ENCODE results near the gene BCLAF1.
"Not testable (repeated sequence)": the region's sequence is repeated elsewhere in the genome, so short reads cannot be mapped to it uniquely, and the experiment has no call there.

BCLAF1 gene

DNA sequence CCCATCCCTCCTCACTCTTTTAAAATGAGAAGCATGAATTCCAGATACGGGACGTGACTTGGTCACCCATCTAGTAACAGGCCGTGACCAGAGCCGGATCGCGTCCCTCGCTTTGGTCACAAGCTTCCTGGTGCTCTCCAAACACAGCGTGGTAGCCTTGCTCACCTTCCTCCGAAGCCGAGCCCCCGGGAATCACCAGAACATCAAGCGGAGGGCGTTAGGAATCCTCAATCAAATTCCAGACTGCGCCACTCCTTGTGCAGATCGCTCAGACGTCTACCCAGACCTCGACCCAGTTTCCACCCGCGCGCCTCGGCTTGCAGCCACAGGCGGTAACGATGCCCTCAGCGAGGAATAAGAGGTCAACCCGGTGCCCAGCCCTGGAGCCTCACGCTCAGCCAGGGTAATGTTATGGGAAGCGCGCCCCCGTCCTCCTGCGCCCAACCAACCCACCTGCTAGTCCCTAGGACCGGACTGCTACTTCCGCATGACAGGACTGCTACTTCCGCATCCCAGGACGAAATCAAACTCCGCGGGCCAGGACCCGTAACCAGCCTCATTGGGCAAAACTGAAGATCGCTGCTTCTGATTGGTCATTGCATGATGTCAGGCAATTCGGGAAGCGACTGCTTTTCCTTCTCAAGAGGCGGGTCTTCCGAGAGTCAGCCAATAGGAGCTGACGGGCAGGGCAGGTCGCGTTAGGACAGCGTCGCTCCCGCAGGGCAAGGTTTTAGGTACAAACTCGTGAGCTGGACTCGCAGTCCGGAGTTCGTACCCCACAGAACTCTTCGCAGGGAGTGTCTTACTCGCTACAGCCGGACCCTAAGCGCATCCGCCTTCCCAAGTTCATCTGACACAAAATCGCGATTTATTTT lies 39.6 kb downstream of the BCLAF1 start, which contains the start of gene MTFR2:
Gene MTFR2 (minus strand): TSS at position 501 of the 875 bp plus-strand sequence. CDS start 1,212 bp downstream, outside the sequence.
- FAIRE-seq (peak; percentile 95), DNase-seq (ENCODE audit: insufficient read length, low spot score) (peak; percentile 56)
- peak; percentile 80 for TF ChIP-seq POLR2A (IDR thresholded peaks at IDR 0.05; ENCODE audit: low read depth, low read length)

- DNase-seq (ENCODE audit: insufficient read length, low spot score) (no peak), FAIRE-seq (no peak)
- TF ChIP-seq POLR2A (IDR thresholded peaks at IDR 0.05; ENCODE audit: low read depth, low read length), result no peak
Observed at GRCh38 chr6:136249336-136249735, 40.3 kb downstream of the BCLAF1 start.

GRCh38 chr6:136244061-136244616 lies 45.5 kb downstream of the BCLAF1 start:
- FAIRE-seq (no peak), DNase-seq (ENCODE audit: insufficient read length, low spot score) (no peak)
- TF ChIP-seq POLR2A (IDR thresholded peaks at IDR 0.05; ENCODE audit: low read depth, low read length), result no peak

- DNase-seq (ENCODE audit: insufficient read length, low spot score) (no peak), FAIRE-seq (no peak)
- no peak for TF ChIP-seq POLR2A (IDR thresholded peaks at IDR 0.05; ENCODE audit: low read depth, low read length)
Observed at GRCh38 chr6:136236466-136237293, 53.0 kb downstream of the BCLAF1 start.

DNA sequence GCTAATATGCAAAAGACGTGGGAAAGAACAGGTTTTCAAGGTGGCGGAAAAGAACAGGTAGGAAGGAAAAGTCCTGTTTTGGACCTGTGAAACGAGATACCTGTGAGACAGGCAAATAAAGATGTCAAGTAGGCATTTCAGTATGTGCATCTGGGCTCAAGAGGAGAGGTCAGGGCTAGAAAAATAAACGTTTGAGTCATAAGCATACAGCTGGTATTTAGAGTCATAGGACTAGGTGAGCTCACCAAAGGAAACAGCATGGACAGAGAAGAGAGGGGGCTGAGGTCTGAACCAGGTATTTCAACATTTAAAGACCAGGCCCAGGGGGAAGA lies 54.4 kb downstream of the BCLAF1 start:
- FAIRE-seq, result no peak
- no peak for DNase-seq (ENCODE audit: insufficient read length, low spot score)
- no peak for TF ChIP-seq POLR2A (IDR thresholded peaks at IDR 0.05; ENCODE audit: low read depth, low read length)

DNA sequence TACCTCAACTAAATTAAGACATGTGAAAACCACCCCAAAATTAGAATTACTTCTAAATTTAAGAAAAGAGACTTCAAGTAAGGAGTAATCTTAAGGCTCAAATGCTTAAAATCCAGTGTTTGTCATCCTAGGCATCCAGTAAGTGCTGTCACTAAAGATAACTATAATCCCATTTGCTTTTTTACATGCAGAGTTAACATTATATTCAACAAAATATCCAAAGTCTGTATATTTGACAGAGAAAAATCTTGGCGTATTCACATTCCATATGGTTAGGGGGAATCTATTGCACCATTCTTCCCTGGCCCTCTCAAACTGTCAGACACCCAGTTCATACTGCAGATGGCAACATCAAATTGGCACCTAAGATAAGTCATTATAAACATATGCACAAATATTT lies 56.9 kb downstream of the BCLAF1 start:
- FAIRE-seq (no peak), DNase-seq (ENCODE audit: insufficient read length, low spot score) (no peak)
- no peak for TF ChIP-seq POLR2A (IDR thresholded peaks at IDR 0.05; ENCODE audit: low read depth, low read length)

DNA sequence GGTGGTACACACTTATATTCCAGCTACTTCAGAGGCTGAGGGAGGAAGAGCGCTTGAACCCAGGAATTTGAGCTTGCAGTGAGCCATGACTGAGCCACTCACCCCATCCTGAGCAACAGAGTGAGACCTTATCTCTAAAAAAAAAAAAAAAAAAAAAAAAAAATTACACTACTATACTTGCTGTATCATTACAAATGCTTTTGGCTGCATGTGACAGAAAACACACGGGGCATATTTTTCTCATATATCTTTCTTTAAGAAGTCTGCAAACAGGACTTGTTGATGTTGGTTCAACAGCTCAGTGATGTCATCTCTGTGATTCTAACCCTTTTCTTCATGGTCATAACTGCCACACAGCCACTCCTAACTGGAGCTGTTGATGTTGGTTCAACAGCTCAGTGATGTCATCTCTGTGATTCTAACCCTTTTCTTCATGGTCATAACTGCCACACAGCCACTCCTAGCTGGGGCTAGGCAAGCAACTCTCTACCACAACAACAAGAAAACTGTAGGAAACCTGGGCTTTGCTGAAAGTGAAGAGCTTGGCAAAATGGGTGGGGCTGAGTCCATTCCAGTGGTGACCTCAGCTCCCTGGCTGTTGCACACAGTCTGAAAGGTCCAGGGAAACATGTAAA lies 59.3 kb downstream of the BCLAF1 start:
- no peak for TF ChIP-seq POLR2A (IDR thresholded peaks at IDR 0.05; ENCODE audit: low read depth, low read length)
- DNase-seq (ENCODE audit: insufficient read length, low spot score), result no peak
- FAIRE-seq, result no peak

GRCh38 chr6:136228814-136229213 lies 60.8 kb downstream of the BCLAF1 start:
- no peak for TF ChIP-seq POLR2A (IDR thresholded peaks at IDR 0.05; ENCODE audit: low read depth, low read length)
- no peak for FAIRE-seq
- DNase-seq (ENCODE audit: insufficient read length, low spot score), result no peak

- FAIRE-seq (no peak), DNase-seq (ENCODE audit: insufficient read length, low spot score) (no peak)
- no peak for TF ChIP-seq POLR2A (IDR thresholded peaks at IDR 0.05; ENCODE audit: low read depth, low read length)
Observed at GRCh38 chr6:136226674-136227377, 62.8 kb downstream of the BCLAF1 start.

DNA sequence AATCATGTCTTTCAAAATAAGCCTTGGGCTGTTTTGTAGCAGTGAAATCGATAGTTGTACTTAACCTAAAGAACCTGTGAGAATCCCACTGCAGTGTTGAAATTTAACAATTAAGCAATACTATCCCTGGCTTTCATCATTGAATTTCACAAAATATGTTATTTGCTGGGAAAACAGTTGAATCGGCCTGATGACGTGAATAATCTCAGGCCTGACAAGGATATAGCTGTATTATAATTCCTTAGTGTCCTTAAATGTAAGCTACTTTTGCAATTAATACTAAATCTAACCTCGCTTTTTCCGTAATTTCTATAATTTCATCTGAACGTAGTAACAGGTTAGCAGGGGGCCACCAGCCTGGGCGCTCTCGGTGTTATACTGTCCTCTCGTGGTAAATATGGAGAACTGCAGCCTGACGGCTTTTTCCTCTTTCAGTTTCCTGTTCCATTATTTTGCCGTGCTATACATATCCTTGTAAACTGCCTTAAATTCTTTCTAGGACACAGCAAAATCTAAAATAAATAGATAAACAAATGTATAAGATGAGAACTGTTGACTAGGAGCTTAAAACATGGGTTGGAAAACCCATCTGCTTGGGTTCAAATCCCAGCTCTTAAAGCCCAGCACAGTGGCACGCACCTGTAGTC lies 63.5 kb downstream of the BCLAF1 start:
- peak; percentile 16 for DNase-seq (ENCODE audit: insufficient read length, low spot score)
- no peak for FAIRE-seq
- no peak for TF ChIP-seq POLR2A (IDR thresholded peaks at IDR 0.05; ENCODE audit: low read depth, low read length)

- no peak for TF ChIP-seq POLR2A (IDR thresholded peaks at IDR 0.05; ENCODE audit: low read depth, low read length)
- FAIRE-seq (no peak), DNase-seq (ENCODE audit: insufficient read length, low spot score) (no peak)
Observed at GRCh38 chr6:136225496-136225895, 64.2 kb downstream of the BCLAF1 start.

- FAIRE-seq; DNase-seq (ENCODE audit: insufficient read length, low spot score): not testable (repeated sequence)
Observed at GRCh38 chr6:136224974-136225373, 64.7 kb downstream of the BCLAF1 start.

All from H54 (cell line).